CD4-positive, alpha-beta memory T cell (primary cell): ENCODE results near the gene SH2D4B. TPM values are rescaled to one million over a fixed set of nuclear protein-coding genes. Genes with fewer than 3 reads are reported as not detected.
"Not testable (repeated sequence)": the region's sequence is repeated elsewhere in the genome, so short reads cannot be mapped to it uniquely, and the experiment has no call there.

Source experiments
- CTCF ChIA-PET: fragments of 350-600 bp; sonication (Branson Sonifier 250); formaldehyde crosslinking; loops from one replicate; lab custom pipeline; 2021; ENCODE audit warnings: inconsistent platforms; ENCODE audit not compliant: partially characterized antibody; lab: Charles Lee
- POLR2A ChIA-PET: fragments of 350-600 bp; sonication (Branson Sonifier 250); formaldehyde crosslinking; loops from one replicate; lab custom pipeline; 2021; ENCODE audit not compliant: partially characterized antibody; lab: Charles Lee
- DNase-seq, 5 donors: peaks; one replicate each; pipeline versions ENCODE4 v3.0.0 to v3.0.0-alpha.2; 2020 to 2022; ENCODE audit warnings: mixed read lengths in 1 of 5
- H3K27ac ChIP-seq: one replicate; pipeline ENCODE4 v1.7.0; 2013; ENCODE audit warnings: low read depth, low read length
- H3K27me3 ChIP-seq: 2 replicates; pipeline ENCODE4 v1.7.0; 2013; ENCODE audit warnings: mild to moderate bottlenecking, low read length, moderate library complexity; ENCODE audit not compliant: insufficient read depth
- H3K36me3 ChIP-seq: 2 replicates; pipeline ENCODE4 v1.7.0; 2013; ENCODE audit warnings: mild to moderate bottlenecking, low read length, moderate library complexity; ENCODE audit not compliant: insufficient read depth
- H3K4me1 ChIP-seq: 2 replicates; pipeline ENCODE4 v1.7.0; 2013; ENCODE audit warnings: mild to moderate bottlenecking, low read length, moderate library complexity; ENCODE audit not compliant: insufficient read depth
- H3K4me3 ChIP-seq, 2 donors: one replicate each; pipeline ENCODE4 v1.7.0; 2013; ENCODE audit warnings: low read length in 2 of 2, mild to moderate bottlenecking in 1 of 2
- H3K9me3 ChIP-seq, 2 donors: one replicate each; pipeline ENCODE4 v1.7.0; 2013; ENCODE audit warnings: low read length in 2 of 2, control low read depth in 1 of 2; ENCODE audit not compliant: control insufficient read depth in 1 of 2
- H3K27ac Mint-ChIP-seq, 7 donors: one replicate each; pipeline ENCODE4 v1.8.0; 2020 to 2021; ENCODE audit warnings: mixed read lengths in 7 of 7, mild to moderate bottlenecking in 6 of 7, inconsistent platforms in 3 of 7, moderate library complexity in 3 of 7
- H3K27me3 Mint-ChIP-seq, 2 donors: one replicate each; pipeline ENCODE4 v1.8.0; 2020 to 2021; ENCODE audit warnings: mixed read lengths in 2 of 2
- H3K36me3 Mint-ChIP-seq, 2 donors: one replicate each; pipeline ENCODE4 v1.8.0; 2020 to 2021; ENCODE audit warnings: mixed read lengths in 2 of 2, inconsistent platforms in 1 of 2, mild to moderate bottlenecking in 1 of 2
- H3K4me1 Mint-ChIP-seq, 4 donors: one replicate each; pipeline ENCODE4 v1.8.0; 2020 to 2021; ENCODE audit warnings: mixed read lengths in 4 of 4, mild to moderate bottlenecking in 1 of 4
- H3K4me3 Mint-ChIP-seq, 8 donors: one replicate each; pipeline ENCODE4 v1.8.0; 2020 to 2021; ENCODE audit warnings: mixed read lengths in 8 of 8, mild to moderate bottlenecking in 7 of 8, moderate library complexity in 6 of 8, inconsistent platforms in 3 of 8
- H3K9me3 Mint-ChIP-seq, 8 donors: one replicate each; pipeline ENCODE4 v1.8.0; 2020 to 2021; ENCODE audit warnings: mixed read lengths in 8 of 8, mild to moderate bottlenecking in 5 of 8, inconsistent platforms in 3 of 8, moderate library complexity in 1 of 8
- intact Hi-C: fragments of 100-400 bp; cut with micrococcal nuclease; formaldehyde crosslinking; loops from one replicate; pipeline ENCODE4 v1.15.1; 2023
- polyA plus RNA-seq, 2 donors: library from polyadenylated mRNA; unstranded; fragments of 300-500 nt; fragmentation: Illumina TruSeq; gene quantifications; one replicate each; pipeline ENCODE4 v1.2.3, GENCODE V29; 2021
- total RNA-seq, 2 experiments: library from RNA; stranded (reverse); gene quantifications; one replicate each; pipeline ENCODE4 v1.2.3, GENCODE V29; 2021

Gene SH2D4B
- total and polyA plus RNA-seq, 4 experiments from 2014 or later = 0.17 TPM; not detected in 2

DNA sequence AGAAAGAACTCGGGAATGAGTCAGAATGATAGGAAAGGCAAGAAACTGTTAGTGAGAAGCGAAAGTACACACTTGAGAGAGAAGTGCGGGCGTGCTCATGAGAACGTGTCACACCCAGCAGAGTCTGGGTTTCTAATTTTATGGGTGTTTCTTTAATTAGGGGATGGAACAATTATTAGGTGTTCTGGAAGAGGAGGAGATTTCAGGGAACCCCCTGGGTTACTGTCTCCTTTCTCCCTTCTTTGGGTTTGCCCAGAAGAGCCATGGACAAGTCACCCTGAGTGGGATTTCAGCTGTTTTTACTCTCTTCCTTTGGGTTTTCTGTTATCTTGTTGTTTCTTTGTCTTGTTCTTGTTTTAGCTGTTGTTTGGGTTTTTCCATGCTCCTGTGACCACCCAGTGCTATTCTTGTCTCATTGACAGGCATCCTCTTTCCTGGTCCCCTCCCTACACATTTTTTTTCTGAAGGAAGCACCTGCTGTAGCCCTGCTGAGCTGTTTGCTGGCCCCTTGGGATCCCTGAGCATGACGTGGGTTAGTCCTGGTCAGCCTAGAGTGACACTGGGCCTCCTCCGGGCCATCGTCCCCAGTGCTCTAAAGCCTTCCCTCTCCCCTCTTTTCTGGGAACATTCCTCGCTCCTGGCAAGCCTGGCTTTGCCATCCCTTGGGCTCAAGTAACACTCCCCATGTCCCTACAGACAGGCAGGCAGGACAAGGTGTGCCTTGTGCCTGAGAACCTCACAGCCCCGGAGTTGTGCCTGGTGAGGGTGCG is 3.5 kb downstream of the SH2D4B start:
- intact Hi-C loops = no loop called here
- Mint-ChIP-seq H3K9me3 (no peaks in the 10 kb centered on the region), H3K27me3 (peaks cover 0 to 1% of the 10 kb centered on the region in 2 donors), H3K27ac (peak overlapping the region in 5 of 7 donors; percentile 32 to 55 (median 43)), H3K36me3 (no peaks in the 10 kb centered on the region), H3K4me1 (peaks cover 8 to 16% (median 10%) of the 10 kb centered on the region in 4 donors), H3K4me3 (no peak overlapping the region)
- Histone ChIP-seq H3K4me1 (peaks cover 7% of the 10 kb centered on the region), H3K9me3 (no peaks in the 10 kb centered on the region), H3K27ac (no peak overlapping the region), H3K36me3 (no peaks in the 10 kb centered on the region), H3K4me3 (no peak overlapping the region), H3K27me3 (no peaks in the 10 kb centered on the region)
- ChIA-PET CTCF (interaction anchor here (0.9 to 1.4 kb wide), 5 partner anchors 35 to 161 kb away, joined by 3 to 5 read pairs (median 4); no protein-coding TSS in a partner anchor), POLR2A (interaction anchor here (1.8 kb wide), 1 partner anchor 11 kb away, joined by 4 read pairs; no protein-coding TSS in a partner anchor)
- DNase-seq = no peak

DNA sequence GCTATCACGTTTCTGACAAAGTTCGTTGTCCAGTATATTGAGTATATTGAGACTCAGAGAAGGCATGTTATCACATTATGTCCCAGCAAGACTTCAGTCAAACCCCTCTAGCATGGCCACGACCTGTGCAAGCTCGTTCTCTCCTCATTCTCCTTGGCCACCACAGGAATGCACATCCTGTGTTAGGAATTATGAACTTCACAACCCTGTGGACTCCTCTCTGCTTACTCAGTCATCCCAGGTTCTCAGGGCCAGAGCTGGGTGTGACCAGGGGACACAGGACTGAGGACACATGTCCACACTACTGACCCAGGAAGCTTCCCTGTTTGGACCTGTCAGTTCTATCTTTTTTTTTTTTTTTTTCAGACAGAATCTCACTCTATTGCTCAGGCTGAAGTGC is 4.4 kb downstream of the SH2D4B start:
- CTCF ChIA-PET = interaction anchor here (0.6 to 1.4 kb wide), 5 partner anchors 36 to 463 kb away, joined by 3 to 5 read pairs (median 3); partner anchors contain the start of gene TMEM254

DNA sequence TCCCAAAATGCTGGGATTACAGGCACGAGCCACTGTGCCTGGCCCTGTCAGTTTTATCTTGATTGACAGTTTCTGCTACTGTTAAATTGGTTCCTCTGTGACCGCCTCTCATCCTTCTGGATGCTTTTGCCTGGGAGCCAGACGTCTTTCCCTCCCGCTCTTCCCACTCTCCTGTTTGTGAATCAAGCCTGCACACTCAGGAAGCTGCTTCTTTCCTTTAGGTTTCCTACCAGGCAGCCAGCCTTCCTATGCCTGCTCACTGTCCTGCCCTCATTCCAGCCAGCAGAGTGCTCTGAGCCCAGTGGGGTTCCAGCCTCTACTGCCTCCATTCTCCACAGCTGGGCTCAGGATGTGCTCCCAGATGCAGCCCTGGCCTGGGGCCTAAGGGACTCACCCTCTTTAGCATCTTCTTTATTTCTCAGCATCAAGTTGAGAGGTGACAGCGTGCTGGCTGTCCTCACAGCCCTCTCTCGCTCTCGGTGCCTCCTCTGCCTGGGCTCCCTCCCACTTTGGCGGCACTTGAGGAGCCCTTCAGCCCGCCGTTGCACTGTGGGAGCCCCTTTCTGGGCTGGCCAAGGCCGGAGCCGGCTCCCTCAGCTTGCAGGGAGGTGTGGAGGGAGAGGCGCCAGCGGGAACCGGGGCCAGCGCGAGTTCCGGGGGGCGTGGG is 5.1 kb downstream of the SH2D4B start:
- H3K9me3 ChIP-seq = no peaks in the 10 kb centered on the region
- no peaks in the 10 kb centered on the region for H3K36me3 Mint-ChIP-seq
- POLR2A ChIA-PET = interaction anchor here (1.8 kb wide), 1 partner anchor 12 kb away, joined by 4 read pairs; no protein-coding TSS in a partner anchor
- H3K27me3 ChIP-seq = no peaks in the 10 kb centered on the region
- no peaks in the 10 kb centered on the region for H3K9me3 Mint-ChIP-seq
- no peak overlapping the region for H3K27ac ChIP-seq
- H3K4me1 Mint-ChIP-seq = peaks cover 0 to 9% (median 7%) of the 10 kb centered on the region in 4 donors
- H3K4me3 Mint-ChIP-seq = no peak overlapping the region
- H3K4me1 ChIP-seq = no peaks in the 10 kb centered on the region
- H3K27me3 Mint-ChIP-seq = peaks cover 1 to 5% of the 10 kb centered on the region in 2 donors
- CTCF ChIA-PET = interaction anchor here (0.6 to 1.1 kb wide), 2 partner anchors 37 to 464 kb away, joined by 3 read pairs; partner anchors contain the start of gene TMEM254
- peak overlapping the region in 3 of 7 donors; percentile 52 to 84 (median 60) for H3K27ac Mint-ChIP-seq
- no peak for DNase-seq
- intact Hi-C loops = no loop called here
- H3K4me3 ChIP-seq = no peak overlapping the region
- H3K36me3 ChIP-seq = no peaks in the 10 kb centered on the region

More for the DNA sequence above, 4.4 kb downstream of the SH2D4B start:
- H3K9me3 ChIP-seq = no peaks in the 10 kb centered on the region
- POLR2A ChIA-PET = interaction anchor here (1.8 kb wide), 1 partner anchor 11 kb away, joined by 4 read pairs; no protein-coding TSS in a partner anchor
- H3K9me3 Mint-ChIP-seq = no peaks in the 10 kb centered on the region
- no peak overlapping the region for H3K4me3 ChIP-seq
- no peak overlapping the region for H3K27ac ChIP-seq
- H3K27me3 Mint-ChIP-seq = peaks cover 1% of the 10 kb centered on the region in 2 donors
- H3K4me3 Mint-ChIP-seq = no peak overlapping the region
- no peaks in the 10 kb centered on the region for H3K36me3 Mint-ChIP-seq
- no peaks in the 10 kb centered on the region for H3K36me3 ChIP-seq
- H3K4me1 Mint-ChIP-seq = peaks cover 3 to 9% (median 7%) of the 10 kb centered on the region in 4 donors
- intact Hi-C loops = no loop called here
- no peaks in the 10 kb centered on the region for H3K4me1 ChIP-seq
- no peaks in the 10 kb centered on the region for H3K27me3 ChIP-seq
- peak overlapping the region in 1 of 7 donors; percentile 6 for H3K27ac Mint-ChIP-seq
- no peak for DNase-seq

DNA sequence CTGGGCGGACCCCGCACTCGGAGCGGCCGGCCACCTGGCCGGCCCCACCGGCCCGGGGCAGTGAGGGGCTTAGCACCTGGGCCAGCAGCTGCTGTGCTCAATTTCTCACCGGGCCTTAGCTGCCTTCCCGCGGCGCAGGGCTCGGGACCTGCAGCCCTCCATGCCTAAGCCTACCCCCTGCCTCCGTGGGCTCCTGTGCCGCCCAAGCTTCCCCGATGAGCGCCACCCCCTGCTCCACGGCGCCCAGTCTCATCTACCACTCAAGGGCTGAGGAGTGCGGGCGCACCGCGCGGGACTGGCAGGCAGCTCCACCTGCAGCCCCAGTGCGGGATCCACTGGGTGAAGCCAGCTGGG is 5.6 kb downstream of the SH2D4B start:
- CTCF ChIA-PET, H3K4me3 Mint-ChIP-seq, H3K27ac ChIP-seq, H3K9me3 Mint-ChIP-seq, DNase-seq, H3K36me3 ChIP-seq, H3K27me3 Mint-ChIP-seq, intact Hi-C loops, H3K4me1 Mint-ChIP-seq, H3K27ac Mint-ChIP-seq, H3K4me1 ChIP-seq, H3K4me3 ChIP-seq, H3K27me3 ChIP-seq, H3K36me3 Mint-ChIP-seq, POLR2A ChIA-PET, H3K9me3 ChIP-seq: not testable (repeated sequence)

DNA sequence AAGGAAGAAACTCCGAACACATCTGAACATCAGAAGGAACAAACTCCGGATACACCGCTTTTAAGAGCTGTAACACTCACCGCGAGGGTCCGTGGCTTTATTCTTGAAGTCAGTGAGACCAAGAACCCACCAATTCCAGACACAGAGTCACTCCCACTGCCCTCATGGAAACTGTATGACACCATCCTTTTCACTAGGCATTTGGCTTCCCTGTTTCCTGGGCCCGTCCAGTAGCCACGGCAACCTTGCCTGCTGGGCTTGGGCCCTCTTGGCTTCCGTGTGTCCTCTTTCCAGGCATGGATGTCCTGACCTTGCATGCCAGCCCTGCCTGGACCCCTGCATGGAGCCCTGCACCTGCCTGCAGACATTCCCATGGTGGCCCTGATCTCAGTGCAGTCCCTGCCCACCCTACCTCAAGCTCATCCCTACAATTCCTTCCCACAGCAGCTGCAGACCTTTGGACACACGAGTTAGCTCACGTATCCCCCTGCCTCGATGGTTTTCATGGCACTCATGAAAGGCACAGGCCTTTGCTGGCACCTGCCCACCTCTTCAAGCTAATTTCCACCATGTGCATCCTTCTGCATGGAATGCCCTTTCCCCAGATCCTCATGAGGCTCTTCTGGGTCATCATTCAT is 6.7 kb downstream of the SH2D4B start:
- ChIA-PET POLR2A (no interaction called here), CTCF (no interaction called here)
- peaks cover 3 to 10% of the 10 kb centered on the region in 2 donors for H3K27me3 Mint-ChIP-seq
- no peak overlapping the region for H3K27ac Mint-ChIP-seq
- H3K4me1 Mint-ChIP-seq = peaks cover 0 to 9% (median 7%) of the 10 kb centered on the region in 4 donors
- H3K9me3 Mint-ChIP-seq = no peaks in the 10 kb centered on the region
- Histone ChIP-seq H3K4me1 (no peaks in the 10 kb centered on the region), H3K36me3 (no peaks in the 10 kb centered on the region), H3K9me3 (no peaks in the 10 kb centered on the region), H3K4me3 (no peak overlapping the region), H3K27me3 (no peaks in the 10 kb centered on the region), H3K27ac (no peak overlapping the region)
- no peak overlapping the region for H3K4me3 Mint-ChIP-seq
- no peak for DNase-seq
- intact Hi-C loops = no loop called here
- H3K36me3 Mint-ChIP-seq = no peaks in the 10 kb centered on the region

DNA sequence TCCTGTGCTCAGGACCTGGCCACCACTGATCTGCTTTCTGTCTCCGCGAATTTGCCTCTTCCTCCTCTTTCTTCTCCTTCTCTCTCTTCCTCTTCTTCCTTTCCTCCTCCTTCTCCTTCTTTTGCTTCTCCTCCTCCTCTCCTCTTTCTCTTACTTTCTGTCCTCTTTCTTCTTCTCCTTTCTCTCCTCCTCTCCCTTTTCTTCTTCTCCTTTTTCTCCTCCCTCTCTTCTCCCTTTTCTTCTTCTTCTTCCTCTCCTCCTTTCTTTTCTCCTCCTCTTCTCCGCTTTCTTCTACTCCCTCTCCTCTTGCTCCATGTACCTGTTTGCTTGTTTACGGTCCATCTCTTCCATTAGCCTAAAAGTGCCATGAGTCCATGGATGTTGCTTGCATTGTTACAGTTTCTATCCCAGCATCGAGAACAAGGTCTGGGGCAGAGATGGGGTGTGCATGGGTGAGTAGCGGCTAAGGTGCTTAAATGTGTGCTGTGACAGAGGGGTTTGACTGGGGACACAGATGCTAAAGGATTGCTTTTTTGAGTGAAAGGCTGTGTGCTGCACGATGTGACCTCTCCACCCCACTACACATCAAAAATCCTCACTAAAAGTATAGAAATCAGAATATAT is 7.7 kb downstream of the SH2D4B start:
- peak overlapping the region in 2 of 7 donors; percentile 61 to 88 for H3K27ac Mint-ChIP-seq

More for the DNA sequence above, 7.7 kb downstream of the SH2D4B start:
- Histone ChIP-seq H3K27me3 (no peaks in the 10 kb centered on the region), H3K27ac (no peak overlapping the region), H3K36me3 (no peaks in the 10 kb centered on the region), H3K9me3 (no peaks in the 10 kb centered on the region), H3K4me1 (no peaks in the 10 kb centered on the region), H3K4me3 (no peak overlapping the region)
- peaks cover 3 to 10% of the 10 kb centered on the region in 2 donors for H3K27me3 Mint-ChIP-seq
- ChIA-PET POLR2A (no interaction called here), CTCF (interaction anchor here (0.9 kb wide), 1 partner anchor 82 kb away, joined by 3 read pairs; no protein-coding TSS in a partner anchor)
- H3K36me3 Mint-ChIP-seq = no peaks in the 10 kb centered on the region
- peaks cover 0 to 9% (median 7%) of the 10 kb centered on the region in 4 donors for H3K4me1 Mint-ChIP-seq
- no peak overlapping the region for H3K4me3 Mint-ChIP-seq
- no peaks in the 10 kb centered on the region for H3K9me3 Mint-ChIP-seq
- intact Hi-C loops = no loop called here
- DNase-seq = no peak
